K562 (cell line): ENCODE results near the gene FBLIM1.
A peak's percentile ranks its signal among the peaks of the same experiment; 100 is the strongest.

Experiments
- EP300 ChIP-seq: IDR thresholded peaks from 2 replicates; pipeline ENCODE4 v1.6.1; 2012; ENCODE audit warnings: low read length, improper control_type of control experiment
- ESRRA ChIP-seq: fragments of 450-650 bp; IDR thresholded peaks from 2 replicates; pipeline ENCODE4 v1.6.1; 2014; ENCODE audit warnings: low read depth, mild to moderate bottlenecking, moderate library complexity, borderline replicate concordance
- HDAC6 ChIP-seq: IDR thresholded peaks from 2 replicates; pipeline ENCODE4 v1.6.1; 2012; ENCODE audit warnings: low read depth, mild to moderate bottlenecking, control low read depth, inconsistent platforms, low read length, moderate library complexity
- MXI1 ChIP-seq: IDR thresholded peaks from 2 replicates; pipeline ENCODE4 v1.6.1; 2011; ENCODE audit warnings: low read depth, mild to moderate bottlenecking, improper control_type of control experiment, low read length
- SIN3B ChIP-seq: fragments of 450-650 bp; IDR thresholded peaks from 2 replicates; pipeline ENCODE4 v1.6.1; 2017; ENCODE audit warnings: low read depth, mild to moderate bottlenecking, moderate library complexity
- SMC3 ChIP-seq: conservative IDR thresholded peaks from 2 replicates; pipeline ENCODE4 v1.6.1; 2011; ENCODE audit warnings: low read depth, low read length, improper control_type of control experiment; ENCODE audit not compliant: insufficient read depth
- ZNF24 ChIP-seq: fragments of 450-650 bp; IDR thresholded peaks from 2 replicates; pipeline ENCODE4 v1.6.1; 2016
- TF ChIP-seq, protein P1 (sequence below), 3 experiments: fragments of 200-800 bp in 1 of 3; fragments of 250-450 bp in 1 of 3; fragments of 450-650 bp in 1 of 3; sonication (Bioruptor Pico) in 1 of 3; sonication (Bioruptor generic) in 1 of 3; formaldehyde crosslinking in 1 of 3; IDR thresholded peaks; 2 replicates each; pipeline versions ENCODE4 v1.6.1 to v1.8.0; 2016 to 2022; ENCODE audit warnings: mild to moderate bottlenecking in 2 of 3, missing genetic modification characterization in 2 of 3, missing compliant biosample characterization in 1 of 3, moderate library complexity in 1 of 3
- TF ChIP-seq, protein P2 (sequence below), 3 experiments: IDR thresholded peaks in 2 of 3; conservative IDR thresholded peaks in 1 of 3; 2 replicates each; pipeline ENCODE4 v1.5.1; 2011 to 2012; ENCODE audit warnings: low read length in 3 of 3, mild to moderate bottlenecking in 3 of 3, control low read depth in 2 of 3, improper control_type of control experiment in 1 of 3, inconsistent platforms in 1 of 3, low read depth in 1 of 3, mixed read lengths in 1 of 3, moderate library complexity in 1 of 3; ENCODE audit not compliant: insufficient read depth in 2 of 3
- TF ChIP-seq, protein P3 (sequence below): fragments of 250-450 bp; sonication (Bioruptor Pico); IDR thresholded peaks from 2 replicates; pipeline ENCODE4 v1.5.0; 2020; ENCODE audit warnings: mild to moderate bottlenecking, borderline replicate concordance

DNA sequence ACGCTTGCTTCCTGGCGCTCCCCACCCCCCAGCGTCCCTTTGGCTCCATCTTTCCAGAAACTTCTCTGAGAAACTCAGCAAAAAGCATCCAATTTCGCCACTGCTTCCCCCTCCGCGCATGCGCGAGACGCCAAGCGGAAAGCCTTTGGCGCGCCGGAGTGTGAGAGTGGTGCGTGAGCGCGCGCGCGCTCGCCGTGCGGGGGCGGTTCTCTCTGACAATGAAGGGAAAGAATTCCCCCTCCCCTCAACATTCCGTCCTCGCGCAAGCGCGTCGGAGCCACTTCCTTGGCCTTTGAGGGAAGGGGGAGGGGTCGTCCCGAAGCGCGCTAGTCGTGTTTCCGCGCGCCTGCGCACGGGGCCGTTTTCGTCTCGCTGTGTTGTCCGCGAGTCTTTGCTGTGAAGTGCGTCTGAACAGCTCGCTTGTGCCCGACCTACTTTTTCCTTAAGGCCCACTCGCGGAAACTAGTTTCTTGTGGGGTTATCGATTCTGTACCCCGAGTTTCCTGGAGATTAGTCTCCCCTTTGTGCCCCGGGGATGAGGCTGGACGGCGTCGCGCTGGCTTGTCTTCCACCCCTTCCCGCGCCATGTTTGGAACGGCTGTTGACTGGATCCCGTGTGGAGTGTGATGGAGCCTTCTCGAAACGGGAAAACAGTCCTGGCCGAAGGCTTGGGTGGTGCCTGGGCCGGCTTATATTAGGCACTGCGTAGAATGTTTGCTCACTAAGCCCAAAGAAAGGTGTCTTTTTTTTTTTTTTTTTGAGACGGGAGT is 77.3 kb downstream of the FBLIM1 start:
- TF ChIP-seq, protein P1, sequence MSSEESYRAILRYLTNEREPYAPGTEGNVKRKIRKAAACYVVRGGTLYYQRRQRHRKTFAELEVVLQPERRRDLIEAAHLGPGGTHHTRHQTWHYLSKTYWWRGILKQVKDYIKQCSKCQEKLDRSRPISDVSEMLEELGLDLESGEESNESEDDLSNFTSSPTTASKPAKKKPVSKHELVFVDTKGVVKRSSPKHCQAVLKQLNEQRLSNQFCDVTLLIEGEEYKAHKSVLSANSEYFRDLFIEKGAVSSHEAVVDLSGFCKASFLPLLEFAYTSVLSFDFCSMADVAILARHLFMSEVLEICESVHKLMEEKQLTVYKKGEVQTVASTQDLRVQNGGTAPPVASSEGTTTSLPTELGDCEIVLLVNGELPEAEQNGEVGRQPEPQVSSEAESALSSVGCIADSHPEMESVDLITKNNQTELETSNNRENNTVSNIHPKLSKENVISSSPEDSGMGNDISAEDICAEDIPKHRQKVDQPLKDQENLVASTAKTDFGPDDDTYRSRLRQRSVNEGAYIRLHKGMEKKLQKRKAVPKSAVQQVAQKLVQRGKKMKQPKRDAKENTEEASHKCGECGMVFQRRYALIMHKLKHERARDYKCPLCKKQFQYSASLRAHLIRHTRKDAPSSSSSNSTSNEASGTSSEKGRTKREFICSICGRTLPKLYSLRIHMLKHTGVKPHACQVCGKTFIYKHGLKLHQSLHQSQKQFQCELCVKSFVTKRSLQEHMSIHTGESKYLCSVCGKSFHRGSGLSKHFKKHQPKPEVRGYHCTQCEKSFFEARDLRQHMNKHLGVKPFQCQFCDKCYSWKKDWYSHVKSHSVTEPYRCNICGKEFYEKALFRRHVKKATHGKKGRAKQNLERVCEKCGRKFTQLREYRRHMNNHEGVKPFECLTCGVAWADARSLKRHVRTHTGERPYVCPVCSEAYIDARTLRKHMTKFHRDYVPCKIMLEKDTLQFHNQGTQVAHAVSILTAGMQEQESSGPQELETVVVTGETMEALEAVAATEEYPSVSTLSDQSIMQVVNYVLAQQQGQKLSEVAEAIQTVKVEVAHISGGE (CRISPR knock-in tag; IDR thresholded peaks at IDR 0.05) = peak in 1 of 3 experiments; percentile 79; a peak in 2 of 6 replicates
- TF ChIP-seq MXI1 (no peak), ESRRA (0 out of 2 replicates have a peak, but pooled peaks have one; percentile 40), HDAC6 (no peak), ZNF24 (no peak; the same call in 1 of the 2 replicates), SMC3 (0 out of 2 replicates have a peak, but pooled peaks have one; percentile 4), SIN3B (peak; percentile 43; the same call in 1 of the 2 replicates), EP300 (peak; percentile 33)
- TF ChIP-seq, protein P2, sequence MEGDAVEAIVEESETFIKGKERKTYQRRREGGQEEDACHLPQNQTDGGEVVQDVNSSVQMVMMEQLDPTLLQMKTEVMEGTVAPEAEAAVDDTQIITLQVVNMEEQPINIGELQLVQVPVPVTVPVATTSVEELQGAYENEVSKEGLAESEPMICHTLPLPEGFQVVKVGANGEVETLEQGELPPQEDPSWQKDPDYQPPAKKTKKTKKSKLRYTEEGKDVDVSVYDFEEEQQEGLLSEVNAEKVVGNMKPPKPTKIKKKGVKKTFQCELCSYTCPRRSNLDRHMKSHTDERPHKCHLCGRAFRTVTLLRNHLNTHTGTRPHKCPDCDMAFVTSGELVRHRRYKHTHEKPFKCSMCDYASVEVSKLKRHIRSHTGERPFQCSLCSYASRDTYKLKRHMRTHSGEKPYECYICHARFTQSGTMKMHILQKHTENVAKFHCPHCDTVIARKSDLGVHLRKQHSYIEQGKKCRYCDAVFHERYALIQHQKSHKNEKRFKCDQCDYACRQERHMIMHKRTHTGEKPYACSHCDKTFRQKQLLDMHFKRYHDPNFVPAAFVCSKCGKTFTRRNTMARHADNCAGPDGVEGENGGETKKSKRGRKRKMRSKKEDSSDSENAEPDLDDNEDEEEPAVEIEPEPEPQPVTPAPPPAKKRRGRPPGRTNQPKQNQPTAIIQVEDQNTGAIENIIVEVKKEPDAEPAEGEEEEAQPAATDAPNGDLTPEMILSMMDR (IDR thresholded peaks at IDR 0.05 in 2 of 3, conservative IDR thresholded peaks at IDR 0.05 in 1 of 3; ENCODE audit: insufficient read depth in 2 of 3, low read depth in 1 of 3, low read length in 3 of 3) = no peak
- TF ChIP-seq, protein P3, sequence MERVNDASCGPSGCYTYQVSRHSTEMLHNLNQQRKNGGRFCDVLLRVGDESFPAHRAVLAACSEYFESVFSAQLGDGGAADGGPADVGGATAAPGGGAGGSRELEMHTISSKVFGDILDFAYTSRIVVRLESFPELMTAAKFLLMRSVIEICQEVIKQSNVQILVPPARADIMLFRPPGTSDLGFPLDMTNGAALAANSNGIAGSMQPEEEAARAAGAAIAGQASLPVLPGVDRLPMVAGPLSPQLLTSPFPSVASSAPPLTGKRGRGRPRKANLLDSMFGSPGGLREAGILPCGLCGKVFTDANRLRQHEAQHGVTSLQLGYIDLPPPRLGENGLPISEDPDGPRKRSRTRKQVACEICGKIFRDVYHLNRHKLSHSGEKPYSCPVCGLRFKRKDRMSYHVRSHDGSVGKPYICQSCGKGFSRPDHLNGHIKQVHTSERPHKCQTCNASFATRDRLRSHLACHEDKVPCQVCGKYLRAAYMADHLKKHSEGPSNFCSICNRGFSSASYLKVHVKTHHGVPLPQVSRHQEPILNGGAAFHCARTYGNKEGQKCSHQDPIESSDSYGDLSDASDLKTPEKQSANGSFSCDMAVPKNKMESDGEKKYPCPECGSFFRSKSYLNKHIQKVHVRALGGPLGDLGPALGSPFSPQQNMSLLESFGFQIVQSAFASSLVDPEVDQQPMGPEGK (CRISPR knock-in tag) = no peak
